DMS53 treated with DMSO at 0.1 percent for 48 hours (cell line): ENCODE results near the gene EFCC1.

Experiments
- DNase-seq: peaks from one replicate; lab custom pipeline; 2025; ENCODE audit not compliant: unreplicated experiment; lab: John Stamatoyannopoulos, UW

The EFCC1 gene, protein sequence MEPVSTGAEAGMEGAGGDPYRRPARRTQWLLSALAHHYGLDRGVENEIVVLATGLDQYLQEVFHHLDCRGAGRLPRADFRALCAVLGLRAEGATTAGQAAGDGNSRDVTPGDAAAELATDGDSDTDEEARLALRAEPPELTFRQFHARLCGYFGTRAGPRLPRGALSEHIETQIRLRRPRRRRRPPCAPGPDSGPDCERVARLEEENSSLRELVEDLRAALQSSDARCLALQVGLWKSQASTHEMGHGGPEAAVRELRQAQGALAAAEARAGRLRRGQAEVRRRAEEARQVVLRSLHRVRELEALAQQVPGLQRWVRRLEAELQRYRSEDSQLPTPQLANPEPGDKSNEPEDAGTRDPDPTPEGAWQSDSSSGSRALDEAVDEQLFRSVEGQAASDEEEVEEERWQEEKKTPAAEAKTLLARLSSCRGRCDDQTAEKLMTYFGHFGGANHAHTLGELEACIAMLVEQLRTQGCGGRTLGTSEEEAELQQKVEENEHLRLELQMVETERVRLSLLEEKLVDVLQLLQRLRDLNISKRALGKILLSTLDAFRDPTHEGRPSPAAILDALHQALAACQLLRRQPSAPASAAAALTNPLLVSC

DNA sequence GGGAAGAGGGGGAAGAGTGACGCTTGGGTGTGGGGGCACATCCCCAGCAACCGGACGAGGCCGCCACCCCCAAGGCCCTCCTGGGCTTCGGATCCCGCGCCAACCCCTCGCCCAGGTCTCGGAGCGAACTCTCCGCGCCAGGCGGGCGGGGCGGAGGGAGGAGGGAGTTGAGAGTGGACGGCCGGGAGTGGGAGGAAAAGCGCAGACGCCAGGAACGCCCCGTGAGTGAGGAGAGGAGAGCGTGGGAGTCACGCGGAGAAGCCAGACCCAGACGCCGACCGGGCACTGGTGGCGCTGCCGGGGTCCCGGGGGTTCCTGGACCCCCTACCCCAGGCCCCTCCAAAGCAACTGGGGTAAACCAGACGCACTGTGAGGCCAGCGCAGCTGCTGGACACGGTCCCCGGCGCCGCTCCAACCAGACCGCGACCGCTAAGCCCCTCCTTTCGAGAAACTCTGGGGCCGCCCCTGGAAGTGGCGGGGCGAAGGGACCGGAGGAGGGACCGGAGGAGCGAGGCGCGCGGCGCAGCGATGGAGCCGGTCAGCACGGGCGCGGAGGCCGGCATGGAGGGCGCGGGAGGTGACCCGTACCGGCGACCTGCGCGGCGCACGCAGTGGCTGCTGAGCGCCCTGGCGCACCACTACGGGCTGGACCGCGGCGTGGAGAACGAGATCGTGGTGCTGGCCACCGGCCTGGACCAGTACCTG lies at the start of gene EFCC1:
Gene EFCC1 (plus strand): TSS at position 204 of the 705 bp plus-strand sequence. CDS start 325 bp downstream, at position 529.
- DNase-seq = no peak

- DNase-seq = no peak
These were observed 44.7 kb upstream of the EFCC1 start for GRCh38 chr3:128956440-128956839.

- DNase-seq = no peak
These were observed 35.8 kb upstream of the EFCC1 start for GRCh38 chr3:128965280-128965679.

- no peak for DNase-seq
These were observed 35.3 kb upstream of the EFCC1 start for GRCh38 chr3:128965818-128966217.

- no peak for DNase-seq
These were observed 33.3 kb upstream of the EFCC1 start for GRCh38 chr3:128967748-128968355.

DNA sequence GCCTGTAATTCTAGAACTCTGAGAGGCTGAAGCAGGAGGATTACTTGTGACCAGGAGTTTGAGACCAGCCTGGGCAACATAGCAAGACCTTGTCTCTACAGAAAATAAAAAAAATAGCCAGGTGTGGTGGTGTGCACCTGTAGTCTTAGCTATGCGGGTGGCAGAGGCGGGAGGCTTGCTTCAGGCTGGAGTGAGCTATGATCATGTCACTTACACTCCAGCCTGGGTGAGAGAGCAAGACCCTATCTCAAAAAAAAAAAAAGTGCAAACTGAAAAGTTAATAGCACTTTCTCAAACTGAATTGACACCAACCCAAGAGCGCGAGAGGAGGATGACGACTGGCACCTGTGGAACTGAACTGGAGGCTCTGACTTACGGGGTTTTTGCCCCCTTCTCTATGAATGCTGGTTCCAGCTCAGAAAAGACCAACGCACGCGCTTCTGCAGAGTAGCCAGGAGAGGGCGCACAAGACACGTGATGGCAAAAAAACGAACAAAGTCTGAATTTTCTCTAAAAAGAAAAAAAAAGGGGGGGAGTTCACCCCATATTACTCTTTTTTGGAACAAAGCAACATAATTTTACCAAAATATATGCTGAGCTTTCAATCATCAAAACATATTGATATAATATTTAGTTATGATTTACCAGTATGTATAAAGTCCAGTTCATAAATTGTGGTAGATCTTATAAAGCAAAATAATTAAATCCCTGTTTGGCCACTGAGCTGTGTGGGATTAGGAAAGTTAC lies 30.9 kb upstream of the EFCC1 start:
- DNase-seq = peak; percentile 18

DNA sequence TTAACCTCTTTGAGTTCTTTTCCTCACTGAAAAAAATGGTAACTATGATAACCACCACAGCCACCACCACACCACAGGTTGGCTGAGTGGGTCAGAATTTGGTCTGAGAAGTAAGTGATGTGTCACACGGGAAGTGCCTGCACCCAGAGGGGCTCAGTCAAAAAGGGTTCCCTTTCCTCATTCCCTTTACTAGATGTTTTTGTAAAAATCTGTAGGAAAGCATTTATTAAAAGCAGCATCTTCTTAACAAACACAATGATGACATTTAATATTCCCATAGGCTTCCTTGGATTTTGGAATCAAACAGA lies 30.4 kb upstream of the EFCC1 start:
- DNase-seq = no peak

DNA sequence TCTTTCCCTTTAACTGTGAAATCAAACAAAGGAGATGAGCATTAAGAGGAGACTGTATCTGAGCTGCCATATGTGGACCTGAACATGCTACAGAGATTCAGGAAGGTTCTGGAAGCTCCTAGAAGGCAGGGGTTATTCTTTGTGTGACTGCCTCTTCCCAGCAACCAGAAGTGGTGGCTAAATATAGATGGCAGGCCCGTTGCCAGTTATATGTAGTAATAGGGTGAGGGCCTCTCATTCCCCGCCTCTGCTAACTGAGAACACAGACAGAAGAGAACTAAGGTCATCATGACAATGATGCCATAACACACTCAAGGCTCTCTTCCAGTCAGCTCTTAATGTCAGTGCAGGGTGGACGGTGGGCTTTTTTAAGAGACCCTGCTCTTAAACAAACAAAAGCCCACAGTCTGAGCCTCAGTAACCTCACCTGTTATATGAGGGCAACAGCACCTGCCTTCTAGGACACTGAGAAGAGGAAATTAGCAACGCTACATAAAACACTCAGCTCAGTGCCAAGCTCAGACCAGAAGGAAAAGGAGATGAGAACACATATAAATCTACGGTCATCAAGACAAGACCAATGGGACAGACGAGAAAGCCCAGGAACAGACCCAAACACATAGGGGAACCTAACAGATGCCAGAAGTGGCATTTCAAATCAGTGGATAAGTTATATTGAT lies 29.5 kb upstream of the EFCC1 start:
- no peak for DNase-seq

DNA sequence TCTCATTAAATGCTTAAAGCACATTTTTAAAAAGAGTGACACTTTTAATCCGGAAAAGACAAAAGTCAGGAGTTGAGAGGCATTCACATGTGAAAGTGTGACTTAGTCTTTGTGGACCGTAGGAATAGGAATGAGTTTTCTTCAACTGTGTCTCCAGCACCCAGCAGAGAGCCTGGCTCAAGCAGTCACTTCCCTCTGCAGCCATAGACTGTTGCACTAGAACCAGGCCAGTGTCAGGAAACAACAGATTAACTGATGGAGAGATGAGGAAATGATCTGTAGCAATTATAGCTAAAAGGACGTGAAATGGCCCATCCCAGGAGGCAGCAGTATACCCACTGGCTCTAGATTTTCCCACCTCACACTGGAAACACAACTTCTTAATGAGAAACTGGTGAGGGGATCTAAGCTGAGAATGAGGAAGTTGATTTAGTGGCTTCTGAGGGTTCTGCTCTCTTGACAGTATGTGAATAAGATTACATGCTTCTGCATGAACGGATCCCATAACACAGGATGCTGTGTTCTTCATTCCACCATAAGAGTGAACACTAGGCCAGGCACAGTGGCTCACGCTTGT lies 27.0 kb upstream of the EFCC1 start:
- no peak for DNase-seq

GRCh38 chr3:128975276-128975675 lies 25.8 kb upstream of the EFCC1 start:
- no peak for DNase-seq

- DNase-seq = no peak
These were observed 17.6 kb upstream of the EFCC1 start for GRCh38 chr3:128983293-128984069.

- DNase-seq = no peak
These were observed 16.5 kb upstream of the EFCC1 start for GRCh38 chr3:128984596-128984995.

DNA sequence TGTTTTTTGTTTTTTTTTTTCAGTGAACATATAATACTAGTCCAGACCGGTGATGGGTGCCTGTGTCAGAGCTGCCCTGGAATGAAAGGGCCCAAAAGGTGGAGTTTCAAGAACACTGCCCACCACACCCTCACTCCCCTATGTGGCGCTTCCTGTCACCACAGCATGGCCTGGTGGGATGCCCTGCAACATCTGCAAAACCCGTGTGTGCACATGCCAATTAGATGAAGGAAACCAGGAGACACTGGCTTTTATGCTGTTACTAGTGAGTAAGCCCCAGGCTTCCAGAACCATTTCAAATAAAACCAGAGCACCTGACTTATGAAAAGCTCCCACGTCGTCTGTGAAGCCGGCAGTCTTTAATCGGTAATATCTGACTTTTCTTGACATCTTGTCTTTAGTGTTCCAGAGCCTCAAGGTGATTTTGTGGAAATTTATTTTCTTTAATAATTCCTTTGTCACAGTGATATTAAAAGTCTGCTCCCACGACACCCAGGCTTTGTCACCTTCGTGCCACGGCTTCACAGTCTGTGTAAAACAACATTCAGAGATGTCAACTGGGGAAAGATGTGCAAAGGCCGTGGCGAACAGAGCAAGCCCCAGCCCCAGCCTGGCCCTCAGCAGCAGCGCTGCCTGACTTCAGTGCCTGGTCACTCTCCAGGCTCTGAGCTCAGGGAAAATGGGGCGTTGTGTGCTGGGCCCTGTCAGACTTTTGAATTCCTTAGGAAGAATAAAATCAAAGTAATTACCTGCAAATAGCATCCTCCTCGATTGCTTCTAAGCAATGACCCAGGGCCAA lies 13.6 kb upstream of the EFCC1 start:
- DNase-seq = no peak

DNA sequence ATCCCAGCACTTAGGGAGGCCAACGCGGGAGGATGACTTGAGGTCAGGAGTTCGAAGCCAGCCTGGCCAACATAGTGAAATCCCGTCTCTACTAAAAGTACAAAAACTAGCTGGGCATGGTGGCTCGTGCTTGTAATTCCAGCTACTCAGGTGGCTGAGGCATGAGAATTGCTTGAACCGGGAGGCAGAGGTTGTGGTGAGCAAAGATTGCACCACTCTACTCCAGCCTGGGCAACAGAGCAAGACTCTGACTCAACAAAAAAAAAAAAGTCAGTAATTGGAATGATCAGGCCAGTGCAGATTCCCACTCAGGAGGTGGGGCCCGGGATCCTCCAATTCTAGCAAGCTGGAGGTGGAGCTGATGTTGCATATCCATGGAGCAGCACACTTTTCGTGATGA lies 12.8 kb upstream of the EFCC1 start:
- DNase-seq = no peak

DNA sequence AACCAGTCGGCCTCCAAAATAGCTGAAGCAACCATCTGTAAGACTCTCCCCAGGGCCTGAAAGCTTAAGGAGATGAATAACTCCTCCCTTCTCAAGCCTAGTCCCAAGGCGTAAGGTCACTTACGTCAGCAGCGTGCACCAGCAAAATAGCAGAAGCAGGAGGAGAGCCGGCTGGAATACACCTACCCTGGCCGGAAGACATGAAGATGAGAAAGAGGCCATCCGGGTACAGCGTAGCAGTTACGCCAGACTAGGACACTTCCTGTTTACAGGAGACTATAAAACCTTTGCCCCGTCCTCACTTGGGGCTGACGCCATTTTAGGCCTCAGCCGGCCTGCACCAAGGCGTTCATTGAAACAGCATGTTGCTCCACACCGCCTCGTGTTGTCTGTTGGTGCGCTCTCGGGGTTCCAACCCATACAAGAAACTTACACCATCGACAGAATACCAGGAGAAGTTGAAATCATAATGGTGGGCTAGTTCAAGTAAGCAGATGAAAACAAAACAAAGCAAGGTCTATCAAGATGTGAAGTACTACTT lies 9.7 kb upstream of the EFCC1 start:
- DNase-seq = no peak

- DNase-seq = no peak
These were observed 8.1 kb upstream of the EFCC1 start for GRCh38 chr3:128992926-128993460.

DNA sequence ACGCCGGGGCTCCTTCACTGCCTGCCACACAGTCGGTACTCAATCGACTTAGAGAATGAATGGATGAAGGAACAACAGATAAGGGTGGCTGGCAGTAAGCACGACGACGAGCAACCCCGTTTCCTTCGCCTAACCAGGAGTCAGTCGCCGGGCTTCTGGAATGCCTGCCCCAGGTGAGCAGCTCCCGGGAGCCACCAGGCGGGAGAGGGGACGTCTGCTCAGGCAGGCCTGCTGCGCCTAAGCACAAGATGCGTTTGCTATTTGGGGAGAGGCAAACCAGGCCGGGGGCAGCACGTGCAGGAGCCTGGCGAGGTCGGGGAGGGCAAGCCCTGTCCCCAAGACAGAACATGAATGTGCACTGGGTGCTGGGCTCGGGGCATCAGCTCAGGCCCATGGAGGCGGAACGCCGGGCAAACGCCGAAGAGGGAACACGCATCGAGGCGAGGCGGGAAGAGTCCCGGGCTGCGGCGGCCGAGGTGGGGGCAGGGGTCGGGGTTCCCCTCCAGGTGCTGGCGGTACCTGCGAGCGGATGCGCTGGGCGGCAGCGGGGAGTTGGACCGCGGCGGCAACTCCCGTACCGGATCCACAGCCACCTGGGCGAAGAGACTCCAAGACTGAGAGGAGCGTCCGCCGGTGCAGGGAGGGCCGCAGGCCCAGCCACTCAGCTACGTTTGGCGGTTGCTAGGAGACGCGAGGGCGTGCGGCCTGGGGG lies 7.5 kb upstream of the EFCC1 start, which contains the start of gene CFAP92:
Gene CFAP92 (minus strand): TSS at position 616 of the 712 bp plus-strand sequence. CDS start 772 bp downstream, outside the sequence.
- peak; percentile 66 for DNase-seq
